HG03442 (cell line): Measurements from ENCODE around the gene AP1S1.
"Not testable (repeated sequence)": the region's sequence is repeated elsewhere in the genome, so short reads cannot be mapped to it uniquely, and the experiment has no call there.

Experiments used
- ATAC-seq: cut with Tn5 transposase; IDR thresholded peaks from one replicate; pipeline ENCODE4 v1.9.1; 2021; ENCODE audit warnings: mild to moderate bottlenecking, moderate library complexity; ENCODE audit not compliant: unreplicated experiment

The AP1S1 gene

GRCh38 chr7:101199522-101199921, 45.2 kb downstream of the AP1S1 start:
- not testable (repeated sequence) for ATAC-seq

GRCh38 chr7:101200504-101200861, 46.2 kb downstream of the AP1S1 start:
- ATAC-seq = no peak

- no peak for ATAC-seq
These were observed 46.8 kb downstream of the AP1S1 start, which contains the start of gene MOGAT3 for GRCh38 chr7:101200862-101201599. Gene MOGAT3 (minus strand): TSS chr7:101201036. CDS start chr7:101200854, 182 bp downstream.

GRCh38 chr7:101201695-101202602, 47.7 kb downstream of the AP1S1 start:
- ATAC-seq = no peak

GRCh38 chr7:101202603-101202918, 48.3 kb downstream of the AP1S1 start:
- ATAC-seq = no peak

- ATAC-seq = not testable (repeated sequence)
These were observed 49.8 kb downstream of the AP1S1 start for GRCh38 chr7:101203740-101204738.

GRCh38 chr7:101205901-101206664, 51.8 kb downstream of the AP1S1 start:
- no peak for ATAC-seq

- no peak for ATAC-seq
These were observed 52.4 kb downstream of the AP1S1 start for GRCh38 chr7:101206665-101207042.

- no peak for ATAC-seq
These were observed 53.2 kb downstream of the AP1S1 start for GRCh38 chr7:101207459-101207858.

- no peak for ATAC-seq
These were observed 54.5 kb downstream of the AP1S1 start for GRCh38 chr7:101208794-101209193.

GRCh38 chr7:101210143-101210542, 55.9 kb downstream of the AP1S1 start:
- no peak for ATAC-seq
